GM12873 (cell line): ENCODE data around the gene MSGN1.

Source experiments
- CTCF ChIP-seq: IDR thresholded peaks from 2 replicates; pipeline ENCODE4 v1.5.1; 2012; ENCODE audit warnings: low read depth, mild to moderate bottlenecking, moderate library complexity, low read length, control low read depth; ENCODE audit not compliant: insufficient read depth; ENCODE audit errors: missing control alignments

MSGN1 gene

GRCh38 chr2:17816396-17817245 lies at the start of gene MSGN1:
MSGN1 (plus strand) TSS chr2:17816460; CDS start chr2:17816519, 59 bp downstream.
- no peak for TF ChIP-seq CTCF

- no peak for TF ChIP-seq CTCF
Observed at GRCh38 chr2:17768894-17769293, 47.4 kb upstream of the MSGN1 start.

- no peak for TF ChIP-seq CTCF
Observed at GRCh38 chr2:17771956-17772355, 44.3 kb upstream of the MSGN1 start.

- TF ChIP-seq CTCF, result no peak
Observed at GRCh38 chr2:17772532-17772931, 43.7 kb upstream of the MSGN1 start.

GRCh38 chr2:17780546-17780945 lies 35.7 kb upstream of the MSGN1 start:
- TF ChIP-seq CTCF, result no peak

- no peak for TF ChIP-seq CTCF
Observed at GRCh38 chr2:17781482-17781881, 34.8 kb upstream of the MSGN1 start.

- TF ChIP-seq CTCF, result no peak
Observed at GRCh38 chr2:17786727-17787126, 29.5 kb upstream of the MSGN1 start.
